ENCODE measurements around the gene DLG5.

DLG5 gene

DNA sequence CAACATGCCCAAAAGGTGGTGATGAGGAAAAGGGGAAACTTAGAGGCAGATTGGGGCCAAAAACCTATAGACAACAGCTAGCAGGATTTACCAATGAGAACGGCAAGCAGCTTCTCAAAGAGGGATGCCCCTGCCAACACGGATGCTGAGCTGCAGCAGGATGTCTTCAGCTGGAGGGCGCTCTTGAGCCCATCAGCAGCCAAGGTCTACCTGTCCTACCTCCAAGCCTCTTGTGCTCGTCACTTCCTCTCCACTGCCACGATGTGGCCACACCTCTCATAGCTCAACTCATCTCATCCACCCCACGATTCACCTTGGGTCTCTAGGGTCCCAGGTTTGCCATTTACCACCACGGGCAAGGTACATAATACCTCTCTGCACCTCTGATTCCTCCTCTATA is 36.5 kb downstream of the DLG5 start:
- DNase-seq, result no peak

DNA sequence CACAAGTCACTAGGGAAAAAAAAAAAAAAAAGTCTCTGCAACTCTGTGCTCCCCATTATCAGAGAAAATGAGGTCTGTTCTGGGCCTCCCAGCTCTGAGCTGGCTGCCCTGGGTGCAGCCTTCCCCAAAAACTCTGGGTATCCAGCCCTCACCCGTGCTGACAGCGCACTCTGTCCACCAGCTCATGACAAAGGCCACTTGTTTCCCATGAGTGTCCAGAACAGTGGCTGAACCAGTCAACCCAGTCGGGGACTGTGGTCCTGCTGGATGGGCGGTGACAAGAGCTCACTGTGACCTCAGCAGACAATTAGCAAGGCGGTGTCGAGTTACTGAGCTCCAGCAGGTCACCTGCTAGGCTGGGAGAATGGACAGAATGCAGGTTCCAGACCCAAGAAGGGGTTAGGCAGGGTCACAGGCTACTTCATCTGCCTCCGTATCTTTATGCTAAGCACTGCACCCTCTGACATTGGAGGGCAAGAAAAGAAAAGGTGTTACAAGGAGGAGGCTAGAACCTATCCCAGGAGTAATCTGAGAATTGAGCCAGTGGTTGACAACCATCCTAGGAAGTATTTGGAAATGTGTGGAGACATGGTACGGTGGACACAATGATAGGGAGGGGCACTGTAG is 37.2 kb downstream of the DLG5 start:
- no peak for DNase-seq

DNA sequence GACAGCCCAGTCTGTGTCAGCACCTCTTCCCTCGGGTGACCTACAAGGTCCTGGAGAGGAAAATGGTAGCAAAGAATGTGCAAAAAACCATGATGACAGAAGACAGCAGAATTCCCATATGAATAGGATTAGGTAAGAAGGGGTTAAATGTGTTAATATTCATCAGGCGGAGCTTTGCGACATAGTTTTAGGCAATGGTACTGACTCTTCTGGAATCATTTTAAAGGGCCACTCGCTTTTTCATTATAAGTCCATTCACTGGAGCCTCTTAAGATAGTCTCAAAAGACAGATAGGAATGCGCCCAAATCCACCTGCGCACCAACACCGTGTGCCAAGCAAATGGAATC is 38.2 kb downstream of the DLG5 start:
- no peak for DNase-seq

DNA sequence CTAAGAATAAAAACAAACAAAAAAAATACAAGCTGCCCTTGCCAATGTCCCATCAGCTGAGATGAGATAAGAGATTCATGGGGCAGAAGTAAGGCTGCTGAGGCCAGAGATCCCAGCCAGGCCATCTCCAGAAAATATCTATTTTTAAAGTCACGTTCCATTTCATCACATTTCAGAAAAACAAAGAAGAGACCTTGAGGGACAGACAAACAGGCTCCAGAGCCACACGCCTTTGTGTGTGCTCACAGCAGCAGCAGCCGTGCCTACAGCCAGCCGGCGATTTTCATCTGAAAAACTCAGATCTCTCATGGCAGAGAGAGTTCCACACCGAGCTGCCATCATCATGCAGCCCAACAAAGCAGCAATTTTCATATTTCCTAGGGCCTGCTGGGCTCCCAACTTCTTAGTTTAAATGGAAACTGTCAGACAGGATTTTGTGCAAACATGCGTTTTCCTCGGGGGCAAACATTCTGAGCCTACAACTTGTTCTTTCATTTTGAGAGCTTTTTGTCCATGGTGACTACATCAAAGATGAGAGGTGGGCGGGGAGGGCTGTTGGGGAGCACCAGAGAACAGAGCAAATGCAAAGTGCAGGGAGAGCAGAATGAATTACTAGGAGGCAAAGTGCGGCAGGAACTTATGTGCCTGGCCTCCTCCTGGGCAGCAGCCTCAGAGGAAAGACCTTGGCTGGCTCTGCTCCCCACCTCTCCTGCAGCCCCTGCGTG is 38.8 kb downstream of the DLG5 start:
- DNase-seq, result no peak

DNA sequence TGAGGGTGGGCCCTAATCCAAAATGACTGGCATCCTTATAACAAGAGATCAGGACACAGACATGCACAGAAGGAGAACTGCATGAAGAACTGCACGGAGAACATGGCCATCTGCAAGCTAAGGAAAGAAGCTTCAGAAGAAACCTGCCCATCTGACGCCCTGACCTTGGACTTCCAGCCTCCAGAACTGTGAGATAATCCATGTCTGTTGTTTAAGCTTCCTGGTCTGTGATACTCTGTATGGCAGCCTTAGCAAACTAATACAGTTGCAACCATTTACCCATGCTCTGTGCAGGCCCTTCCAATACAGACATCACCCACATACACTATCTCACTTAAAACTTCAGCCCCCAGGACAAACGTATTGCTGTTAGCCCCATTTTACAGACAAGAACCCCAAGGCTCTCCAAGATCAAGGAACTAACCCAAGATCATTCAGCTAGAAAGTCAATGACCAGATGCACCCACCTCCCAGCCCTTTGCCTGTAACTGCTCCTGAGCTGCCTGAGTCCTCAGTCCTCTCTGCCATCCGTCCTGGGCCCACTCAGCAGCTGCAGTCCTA is 39.7 kb downstream of the DLG5 start:
- no peak for DNase-seq

DNA sequence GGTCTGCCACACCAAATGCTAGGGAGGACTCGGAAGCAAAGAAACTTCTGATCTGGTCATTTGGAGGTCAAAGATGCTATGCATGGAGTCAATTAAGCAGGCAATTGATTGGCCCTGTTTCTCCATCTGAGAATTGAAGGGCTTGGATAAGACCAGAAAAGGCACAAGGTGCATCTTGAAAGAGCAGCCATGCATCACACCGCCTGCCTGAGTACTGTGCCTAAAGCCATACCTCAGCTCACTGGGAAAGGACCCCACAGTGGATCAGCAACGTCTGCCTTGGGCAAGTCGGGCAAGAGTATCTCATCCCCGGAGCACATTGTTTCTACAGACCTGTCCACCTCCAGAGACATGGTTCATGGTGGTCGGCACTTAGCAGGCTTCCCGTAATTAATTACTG is 42.4 kb downstream of the DLG5 start:
- no peak for DNase-seq

DNA sequence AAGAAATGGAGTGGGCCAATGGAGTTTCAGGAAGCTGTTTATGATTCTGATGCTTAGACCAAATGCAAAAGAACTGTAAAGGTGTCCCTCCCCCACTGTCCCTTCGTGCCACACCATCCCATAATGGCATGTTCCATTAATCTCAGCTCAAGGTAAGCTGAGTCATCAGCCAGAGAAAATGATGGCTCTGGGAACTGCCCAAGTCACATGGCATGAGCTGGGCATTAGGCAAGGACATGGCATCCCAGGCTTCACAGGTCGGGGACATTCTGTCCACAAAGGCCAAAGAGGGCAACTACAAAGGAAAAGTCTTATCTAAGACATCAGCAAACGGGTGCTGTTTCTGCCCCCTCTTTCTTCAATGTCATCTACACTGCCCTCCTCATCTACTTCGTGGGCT is 44.9 kb downstream of the DLG5 start:
- DNase-seq, result no peak

DNA sequence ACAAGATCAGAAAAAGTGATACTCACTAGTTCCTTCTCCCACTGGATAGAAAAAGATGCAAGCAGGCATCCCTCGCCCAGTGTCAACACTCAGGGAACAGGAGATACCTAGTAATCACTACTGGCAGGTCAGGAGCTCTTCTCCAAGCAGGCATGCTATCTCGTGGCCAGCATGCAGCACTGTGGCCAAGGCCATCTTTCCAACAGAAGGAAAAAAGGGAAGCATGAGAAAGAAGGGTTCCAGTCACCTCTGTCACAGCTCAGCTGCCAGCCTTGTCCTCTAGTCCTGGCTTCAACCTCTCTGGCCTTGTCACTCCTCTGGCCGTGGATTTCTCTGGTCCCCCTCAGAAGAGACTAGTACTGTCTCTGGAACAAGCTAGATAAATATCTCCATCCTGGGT is 45.3 kb downstream of the DLG5 start:
- no peak for DNase-seq

DNA sequence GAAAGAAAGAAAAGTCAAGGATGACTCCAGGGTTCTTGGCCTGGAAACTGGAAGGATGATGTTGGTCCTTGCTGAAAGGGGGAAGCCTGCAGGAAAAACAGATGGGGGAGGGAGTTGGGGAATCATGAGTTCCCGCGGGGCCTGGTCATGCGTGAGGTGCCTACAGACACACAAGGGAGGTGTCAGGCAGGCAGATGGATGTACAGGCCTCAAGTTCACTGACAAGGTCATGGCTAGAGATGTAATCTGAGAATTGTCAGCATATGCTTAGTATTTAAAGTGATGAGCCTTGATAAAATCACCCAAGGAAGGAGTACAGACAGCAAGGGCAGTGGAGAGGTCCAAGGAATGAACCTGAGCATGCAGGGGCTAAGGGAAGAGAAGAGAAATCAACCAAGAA is 46.8 kb downstream of the DLG5 start:
- DNase-seq, result no peak

DNA sequence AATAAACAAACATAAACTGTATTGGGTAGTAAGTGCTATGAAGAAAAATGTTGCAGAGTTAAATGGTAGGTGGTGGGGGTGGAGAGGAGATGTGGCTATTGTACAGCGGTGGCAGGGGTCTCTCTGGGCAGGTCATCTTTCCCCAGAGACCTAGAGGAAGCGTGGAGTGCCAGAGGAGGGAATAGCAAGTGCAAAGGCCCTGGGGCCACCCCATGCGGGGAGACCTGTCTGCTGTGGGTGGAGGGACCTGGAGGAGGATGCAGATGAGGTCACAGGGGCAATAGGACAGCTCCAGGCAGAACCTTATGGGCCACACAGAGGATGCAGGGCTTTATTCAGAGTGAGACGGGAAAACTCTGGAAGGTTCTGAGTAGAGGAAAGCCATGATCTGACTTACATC is 47.5 kb downstream of the DLG5 start:
- no peak for DNase-seq

DNA sequence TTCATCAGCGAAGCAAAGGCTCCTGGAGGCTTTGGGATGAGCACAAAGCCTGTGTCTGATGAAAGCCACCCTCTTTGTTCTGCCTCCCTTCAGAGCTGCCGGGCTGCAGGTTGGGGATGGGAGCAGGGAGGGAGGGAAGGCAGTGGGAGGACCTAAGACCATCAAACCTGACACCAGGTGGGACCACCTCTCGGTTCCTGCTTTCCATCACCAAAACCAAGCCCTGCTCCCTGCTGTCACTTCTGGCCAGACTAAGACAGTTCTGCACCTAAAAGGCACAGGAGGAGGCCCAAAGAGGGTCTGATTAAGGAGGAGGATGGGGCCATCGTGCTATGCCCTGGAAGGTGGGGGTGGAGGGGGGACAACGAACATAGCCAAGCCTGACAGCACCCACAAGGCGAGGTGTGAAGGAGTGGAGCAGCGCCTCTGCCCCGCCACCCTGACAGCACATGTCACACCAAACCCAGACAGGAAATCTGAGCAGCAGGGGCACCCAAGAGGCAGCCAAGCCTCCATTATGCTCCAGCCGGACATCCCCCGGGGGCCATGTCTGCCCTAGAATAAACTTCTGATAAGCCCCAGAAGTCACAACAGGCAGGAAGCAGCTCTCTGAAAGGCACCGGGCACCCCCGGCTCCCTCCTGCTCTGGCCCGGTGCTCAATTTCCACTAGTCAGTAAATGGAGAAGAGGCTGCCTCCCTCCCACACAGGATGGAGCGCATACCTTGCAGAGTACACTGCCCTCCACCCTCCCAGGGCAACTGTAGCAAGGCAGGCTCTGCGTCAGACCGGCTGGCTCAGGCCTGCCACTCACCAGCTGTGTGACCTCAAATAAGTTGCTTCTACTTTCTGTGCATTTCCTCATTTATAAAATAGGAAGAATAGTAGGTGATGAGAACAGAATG is 48.9 kb downstream of the DLG5 start:
- DNase-seq, result no peak

DNA sequence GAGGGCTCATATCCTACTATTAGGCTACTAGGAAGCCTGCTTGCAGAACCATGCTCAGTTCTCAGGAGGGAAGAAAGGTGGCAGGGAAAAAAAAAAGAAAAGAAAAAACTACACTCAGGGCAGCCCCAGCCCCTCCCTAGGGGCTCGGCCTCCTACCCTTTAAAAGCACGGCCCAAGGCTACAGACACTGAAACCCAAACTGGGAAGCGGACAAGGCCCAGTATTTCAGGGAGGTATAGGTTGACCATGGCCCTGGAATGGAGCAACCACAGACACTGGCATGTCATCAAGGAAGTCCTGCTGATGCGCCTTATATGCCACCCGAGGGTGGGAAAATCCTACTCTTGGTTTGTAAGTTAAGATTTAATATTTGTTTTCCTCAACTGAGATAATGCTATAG is 50.8 kb downstream of the DLG5 start:
- no peak for DNase-seq

DNA sequence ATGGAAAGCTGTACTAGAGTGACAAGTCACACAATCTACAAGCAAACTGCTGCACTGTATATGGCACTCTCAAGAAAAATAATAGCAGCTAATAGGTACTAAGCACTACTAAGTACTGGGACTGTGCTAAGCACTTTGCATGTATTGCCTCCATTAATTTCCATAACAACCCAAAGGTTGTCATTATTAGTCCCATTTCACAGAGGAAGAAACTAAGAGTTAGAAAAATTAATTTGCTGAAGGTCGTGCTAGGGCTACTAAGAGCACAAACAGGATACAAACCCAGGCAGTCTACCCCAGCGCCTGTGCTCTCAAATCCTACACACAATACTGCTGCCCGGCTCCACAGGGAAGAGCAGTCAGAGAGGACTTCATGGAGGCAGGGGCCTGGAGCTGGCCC is 51.7 kb downstream of the DLG5 start:
- DNase-seq, result no peak

DNA sequence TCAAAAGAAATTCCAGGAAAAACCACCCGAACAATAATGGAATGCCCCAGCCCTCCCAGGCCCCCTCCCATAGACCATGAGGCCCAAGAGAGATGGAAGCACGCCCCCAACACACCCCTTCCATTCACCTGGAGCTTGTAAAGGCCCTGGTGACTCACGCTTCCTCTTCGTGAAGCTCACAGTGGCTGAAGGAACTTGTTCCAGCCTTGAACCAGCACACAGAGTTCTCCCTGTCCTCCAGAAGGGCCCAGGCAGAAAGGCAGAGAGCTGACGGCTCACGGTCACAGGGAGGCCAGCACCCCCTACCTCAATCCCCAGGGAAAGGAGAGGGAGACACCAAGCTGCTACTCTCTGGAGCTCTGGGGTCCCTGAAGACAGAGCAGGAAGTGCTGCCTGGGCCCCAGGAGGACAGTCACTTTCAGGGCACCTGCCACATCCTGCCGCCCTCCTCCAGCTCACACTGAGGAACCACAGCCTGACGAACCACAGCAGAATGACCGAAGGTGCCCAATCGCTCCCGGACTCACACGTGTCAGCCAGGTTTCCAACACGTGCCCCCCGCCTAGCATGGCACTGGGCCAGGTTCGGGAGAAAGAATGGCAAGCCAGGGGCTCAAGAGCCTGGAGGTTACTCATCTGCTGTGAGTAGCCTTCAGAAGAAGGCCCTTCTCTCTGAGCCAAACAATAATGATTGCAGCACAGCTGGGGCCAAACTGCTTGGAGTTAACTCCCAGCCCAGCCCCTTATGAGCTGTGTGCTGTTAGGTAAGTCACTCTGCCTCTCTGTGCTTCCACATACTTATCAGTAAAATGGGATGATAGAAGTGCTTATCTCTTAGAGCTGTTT is 52.8 kb downstream of the DLG5 start:
- DNase-seq, result no peak

DNA sequence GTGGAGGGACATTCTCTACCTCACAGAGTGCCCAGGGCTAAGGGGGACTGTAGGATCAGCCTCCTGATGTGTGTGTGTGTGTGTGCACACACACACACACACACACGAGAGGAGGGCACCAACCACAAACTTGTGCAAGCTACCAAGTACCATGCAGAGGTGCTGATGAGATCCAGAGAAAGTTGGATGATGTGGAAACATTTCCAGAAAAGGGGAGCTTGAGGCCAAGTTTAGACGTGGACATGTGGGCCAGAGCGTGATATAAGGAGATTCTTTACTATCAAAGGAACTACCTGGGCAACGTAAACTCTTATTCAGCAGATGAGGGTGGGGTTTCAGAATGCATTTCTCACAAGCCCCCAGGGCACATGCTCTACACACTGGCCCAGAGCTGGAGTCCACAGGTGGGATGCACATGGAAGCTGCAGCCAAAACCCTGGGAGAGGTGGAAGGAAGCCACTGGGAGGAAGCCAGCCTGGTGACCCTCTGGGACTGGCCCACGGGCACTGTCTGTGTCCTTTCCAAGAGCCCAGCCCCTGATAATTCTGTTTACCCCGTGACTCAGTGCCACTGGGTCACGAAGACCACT is 53.5 kb downstream of the DLG5 start:
- no peak for DNase-seq

DNA sequence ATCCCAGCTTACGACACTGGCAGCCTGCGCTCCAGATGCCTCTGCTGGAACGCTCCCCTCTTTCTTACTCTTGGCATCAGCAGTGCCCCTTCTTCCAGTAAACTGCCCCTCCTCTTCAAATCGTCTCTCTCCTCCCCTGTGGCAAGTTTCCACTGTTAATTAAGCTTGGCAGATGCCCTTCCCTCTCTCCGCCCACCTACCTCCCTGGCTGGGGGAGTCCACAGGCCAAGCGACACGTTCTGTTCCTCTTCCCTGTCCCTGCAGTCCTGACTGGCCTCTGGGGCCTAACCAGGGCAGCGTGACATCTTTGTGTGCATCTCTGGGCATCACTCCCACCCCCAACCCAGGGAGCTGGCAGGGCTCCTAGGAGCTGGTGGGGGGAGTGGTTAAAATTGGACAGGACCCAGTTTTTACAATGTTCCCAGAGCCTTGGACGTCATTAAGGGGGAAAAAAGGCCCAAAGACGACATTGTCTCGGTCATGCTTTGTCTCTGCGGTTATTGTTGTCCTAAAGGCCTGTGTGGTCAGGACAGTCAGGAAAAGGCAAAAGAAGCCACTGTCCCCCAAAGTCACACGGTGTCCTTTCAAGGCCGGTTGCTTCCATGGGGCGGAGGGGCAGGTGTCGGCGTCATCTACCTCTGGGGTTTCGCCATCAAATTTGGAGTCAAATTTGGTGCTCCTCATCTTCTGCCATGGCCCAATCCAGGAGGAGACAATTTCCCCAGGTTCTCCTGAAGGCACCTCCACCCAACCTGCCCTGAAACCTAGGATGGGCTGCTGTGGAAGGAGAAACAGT is 54.2 kb downstream of the DLG5 start:
- no peak for DNase-seq

DNA sequence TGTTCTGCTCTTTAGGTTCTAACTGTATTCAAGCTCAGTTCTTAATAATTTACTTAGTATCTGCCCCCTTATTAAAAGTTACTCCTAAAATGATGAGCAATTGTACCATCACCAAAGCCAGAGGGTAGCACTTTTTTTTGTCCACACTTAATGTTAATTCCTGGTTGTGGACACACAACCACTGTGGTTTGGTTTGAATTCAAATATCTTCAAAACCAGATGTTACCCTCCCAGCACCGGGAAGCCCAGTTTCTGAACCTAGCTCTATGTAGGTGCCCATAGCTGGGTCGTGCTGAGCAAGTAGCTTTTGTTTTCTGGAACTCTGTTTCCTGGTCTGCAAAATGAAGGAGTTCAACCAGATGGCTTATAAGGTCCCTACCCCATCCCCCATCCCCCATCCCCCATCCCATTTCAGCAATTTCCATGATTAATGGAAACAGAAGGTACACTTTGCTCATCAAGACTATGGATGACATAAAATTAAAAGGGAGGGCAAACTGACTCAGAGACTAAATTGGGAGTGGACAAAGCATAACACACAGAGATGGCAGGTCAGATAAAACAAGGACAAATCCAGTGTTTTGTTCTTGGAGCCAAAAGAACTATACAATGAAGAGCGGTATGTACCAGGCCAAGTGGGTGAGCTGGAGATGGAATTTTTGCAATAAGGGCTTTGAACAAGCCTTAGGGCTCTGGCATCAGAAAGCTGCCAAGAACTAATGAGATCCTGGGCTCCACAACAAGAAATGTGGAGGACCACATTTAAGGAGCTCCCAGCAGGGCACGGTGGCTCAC is 56.7 kb downstream of the DLG5 start:
- DNase-seq, result no peak

DNA sequence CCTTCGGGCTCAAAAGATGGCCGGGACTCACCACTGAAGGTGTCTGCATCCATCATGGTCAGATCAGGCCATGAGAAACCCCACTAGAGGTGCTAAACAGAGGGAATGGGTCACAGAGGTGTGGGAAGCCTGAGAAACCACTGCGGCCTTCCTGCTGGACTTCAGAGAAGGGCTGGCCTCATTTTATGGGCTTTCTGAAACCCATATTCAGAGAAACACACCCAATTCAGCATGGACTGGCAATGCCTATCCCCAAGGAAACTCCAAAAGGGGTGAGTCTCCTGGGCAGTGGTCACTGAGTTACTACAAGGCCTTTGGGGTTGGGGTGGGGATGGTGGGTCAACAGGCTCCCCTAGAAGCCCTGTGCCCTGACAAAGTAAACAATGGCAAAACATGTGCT is 58.0 kb downstream of the DLG5 start:
- DNase-seq, result no peak

DNA sequence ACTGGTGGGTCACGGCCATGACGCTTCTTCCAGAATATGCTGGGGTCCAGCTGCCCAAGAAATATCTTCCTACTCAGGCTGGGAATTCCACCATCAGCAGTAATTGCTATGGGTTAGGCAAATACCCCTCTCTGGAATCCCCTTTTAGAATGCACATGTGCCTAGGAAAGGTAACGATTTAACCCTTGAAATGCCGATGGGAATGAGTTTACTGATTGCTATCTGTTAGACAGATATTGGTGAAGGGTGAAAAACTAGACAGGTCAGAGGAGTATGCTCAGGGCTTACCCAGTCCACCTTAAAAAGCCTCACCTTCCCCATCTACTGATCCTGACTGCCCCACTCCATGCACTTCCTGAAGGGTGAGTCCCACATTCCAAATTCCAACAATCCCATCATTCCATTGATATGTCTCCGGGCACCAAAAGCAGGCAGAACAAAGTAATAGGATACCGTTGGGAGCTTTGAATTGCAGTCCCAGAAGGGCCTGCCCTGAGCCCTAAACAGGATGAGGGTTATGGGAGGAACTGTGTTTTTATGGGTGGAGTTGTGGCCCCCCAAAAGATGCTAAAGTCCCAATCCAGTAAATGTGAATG is 59.3 kb downstream of the DLG5 start:
- no peak for DNase-seq

DNA sequence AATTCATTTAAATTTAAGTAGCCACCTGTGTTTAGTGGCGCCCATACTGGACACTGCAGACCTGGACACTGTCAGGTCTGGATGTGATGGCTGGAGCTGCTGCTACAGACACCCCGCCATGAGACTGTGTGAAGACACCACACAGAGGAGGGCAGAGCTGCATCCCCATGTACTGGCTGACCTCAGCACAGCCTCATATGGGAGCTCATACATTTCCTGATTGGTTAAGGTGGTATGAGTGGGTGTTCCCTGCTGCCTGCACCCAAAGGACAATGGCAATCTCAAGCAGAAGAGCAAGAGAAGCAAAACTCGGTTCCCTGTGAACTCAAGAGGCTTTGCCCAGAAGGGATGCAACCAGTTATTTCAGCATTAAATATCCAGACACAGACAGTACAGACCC is 60.0 kb downstream of the DLG5 start:
- no peak for DNase-seq
